Heart right ventricle (tissue), 16 donors: Measurements from ENCODE around the gene ITGB2. TPM values are rescaled to one million over a fixed set of nuclear protein-coding genes. Genes with fewer than 3 reads are reported as not detected.

Experiments used
- ATAC-seq, 8 donors: fragments of 200-7000 bp; cut with Tn5 transposase; one replicate each; pipeline ENCODE4 v1.9.1; 2020; ENCODE audit warnings: mild to moderate bottlenecking in 8 of 8, moderate library complexity in 8 of 8, moderate number of reproducible peaks in 1 of 8
- DNase-seq, 2 donors: peaks; one replicate each; pipeline ENCODE4 v3.0.0-alpha.2; 2020
- H3K27ac ChIP-seq, 10 donors: fragments of 200-600 bp; sonication (generic) in 2 of 10; one replicate each; pipeline versions ENCODE4 v1.5.0 to v1.8.0; 2020 to 2022; ENCODE audit warnings: mild to moderate bottlenecking in 3 of 10
- H3K27me3 ChIP-seq, 7 donors: fragments of 200-600 bp; one replicate each; pipeline ENCODE4 v1.8.0; 2021 to 2022; ENCODE audit warnings: mild to moderate bottlenecking in 2 of 7
- H3K36me3 ChIP-seq, 9 donors: fragments of 200-600 bp; sonication (generic) in 1 of 9; one replicate each; pipeline versions ENCODE4 v1.5.0 to v1.8.0; 2020 to 2022; ENCODE audit warnings: mild to moderate bottlenecking in 2 of 9
- H3K4me1 ChIP-seq, 9 donors: fragments of 200-600 bp; sonication (generic) in 1 of 9; one replicate each; pipeline versions ENCODE4 v1.5.0 to v1.8.0; 2020 to 2022; ENCODE audit warnings: mild to moderate bottlenecking in 4 of 9
- H3K4me3 ChIP-seq, 10 donors: fragments of 200-600 bp; sonication (generic) in 2 of 10; one replicate each; pipeline versions ENCODE4 v1.5.0 to v1.8.0; 2020 to 2022; ENCODE audit warnings: mild to moderate bottlenecking in 7 of 10, moderate library complexity in 2 of 10
- H3K9me3 ChIP-seq, 11 donors: fragments of 200-600 bp in 10 of 11; sonication (generic) in 2 of 11; one replicate each; pipeline versions ENCODE4 v1.5.0 to v1.8.0; 2013 to 2022; ENCODE audit warnings: mild to moderate bottlenecking in 2 of 11, control low read depth in 1 of 11, moderate library complexity in 1 of 11
- WGBS, 2 donors: extraction: QIAGEN DNeasy Blood & Tissue Kit; methylation state at CpG; one replicate each; pipeline ENCODE4 v1.1.7; 2013; ENCODE audit warnings: inconsistent platforms in 1 of 2; 5-methylcytosine and 5-hydroxymethylcytosine counted together
- intact Hi-C, 10 donors: fragments of 100-400 bp; cut with DNase I; formaldehyde crosslinking; loops; one replicate each; pipeline versions ENCODE4 v1.11.1 to v1.14.2; 2022
- polyA plus RNA-seq, 2 donors: library from polyadenylated mRNA; stranded (reverse); fragments of 200-250 nt; gene quantifications; one replicate each; pipeline ENCODE4 v1.2.3, GENCODE V29; 2013
- total RNA-seq, 10 donors: library from RNA; stranded (reverse); fragmentation: NEBNext Ultra II Directional in 3 of 10; extraction: Animal tissue kit (Norgen Biotek cat#: 25700) in 3 of 10; gene quantifications; one replicate each; pipeline versions ENCODE4 v1.2.1 to v1.2.4, GENCODE V29; 2021 to 2023
- TF ChIP-seq, protein P1 (sequence below), 9 donors: fragments of 200-600 bp; sonication (generic) in 2 of 9; IDR thresholded peaks; one replicate each; pipeline versions ENCODE4 v1.5.0 to v1.8.0; 2021 to 2022; ENCODE audit warnings: antibody characterized with exemption in 9 of 9, mild to moderate bottlenecking in 5 of 9, moderate library complexity in 1 of 9
- donor health status: Arrhythmogenic right ventricular cardiomyopathy.
- donor health status: ischemic (EF 13 %, LVEDD 7.1; RV severe dilation, severe dysfunction).
- donor health status: healthy with polysubstance abuse.
- donor health status: DM: no; HTN: yes; CAD: no.
- donor health status: DM: no; HTN: no; CAD: no.
- donor health status: ischemic (EF 25% LVEDD 6.9; RV normal size, moderate dysfunction).
- donor health status: ischemic (EF 25% LVEDD 5.7; RV mildly dilated, moderate dysfunction).
- donor health status: healthy.
- donor health status: DM: yes; HTN: yes; CAD: no.
- donor health status: Ischemic cardiomyopathy.
- donor health status: ischemic (EF 35%, LVEDD 5.7; RV mildly dilated, moderate dysfunction).
- donor health status: nonischemic (EF 11% LVEDD 7.7; RV severe dilation, severe dysfunction).
- donor health status: DM: yes; HTN: yes; CAD: no.
- donor health status: PGD.
- donor health status: ischemic (EF 29% LVEDD 5.4; RV normal size, mild dysfunction).
- donor health status: nonischemic (EF 23%, LVEDD 6.1; RV moderate dilation, normal function).

The ITGB2 gene
- total and polyA plus RNA-seq, 12 donors, result 5.1 to 151 (median 11.4) TPM

- H3K4me1 ChIP-seq, result peaks cover 0 to 7% (median 0%) of the 10 kb centered on the region in 9 donors
- peaks cover 0 to 12% (median 0%) of the 10 kb centered on the region in 7 donors for H3K27me3 ChIP-seq
- no peak overlapping the region for H3K4me3 ChIP-seq
- no peak for ATAC-seq
- 89% methylated on average over 63 to 64 of the region's 64 CpGs for WGBS, 2 donors
- peaks cover 0 to 74% (median 0%) of the 10 kb centered on the region in 9 donors for H3K36me3 ChIP-seq
- intact Hi-C loops, result no loop called here
- TF ChIP-seq, protein P1, sequence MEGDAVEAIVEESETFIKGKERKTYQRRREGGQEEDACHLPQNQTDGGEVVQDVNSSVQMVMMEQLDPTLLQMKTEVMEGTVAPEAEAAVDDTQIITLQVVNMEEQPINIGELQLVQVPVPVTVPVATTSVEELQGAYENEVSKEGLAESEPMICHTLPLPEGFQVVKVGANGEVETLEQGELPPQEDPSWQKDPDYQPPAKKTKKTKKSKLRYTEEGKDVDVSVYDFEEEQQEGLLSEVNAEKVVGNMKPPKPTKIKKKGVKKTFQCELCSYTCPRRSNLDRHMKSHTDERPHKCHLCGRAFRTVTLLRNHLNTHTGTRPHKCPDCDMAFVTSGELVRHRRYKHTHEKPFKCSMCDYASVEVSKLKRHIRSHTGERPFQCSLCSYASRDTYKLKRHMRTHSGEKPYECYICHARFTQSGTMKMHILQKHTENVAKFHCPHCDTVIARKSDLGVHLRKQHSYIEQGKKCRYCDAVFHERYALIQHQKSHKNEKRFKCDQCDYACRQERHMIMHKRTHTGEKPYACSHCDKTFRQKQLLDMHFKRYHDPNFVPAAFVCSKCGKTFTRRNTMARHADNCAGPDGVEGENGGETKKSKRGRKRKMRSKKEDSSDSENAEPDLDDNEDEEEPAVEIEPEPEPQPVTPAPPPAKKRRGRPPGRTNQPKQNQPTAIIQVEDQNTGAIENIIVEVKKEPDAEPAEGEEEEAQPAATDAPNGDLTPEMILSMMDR (IDR thresholded peaks at IDR 0.05), result no peak
- no peaks in the 10 kb centered on the region for H3K9me3 ChIP-seq
- peak in 1 of 2 donors; percentile 11 for DNase-seq
- no peak overlapping the region for H3K27ac ChIP-seq
Observed at GRCh38 chr21:44888581-44889550, 31.8 kb downstream of the ITGB2 start.

DNA sequence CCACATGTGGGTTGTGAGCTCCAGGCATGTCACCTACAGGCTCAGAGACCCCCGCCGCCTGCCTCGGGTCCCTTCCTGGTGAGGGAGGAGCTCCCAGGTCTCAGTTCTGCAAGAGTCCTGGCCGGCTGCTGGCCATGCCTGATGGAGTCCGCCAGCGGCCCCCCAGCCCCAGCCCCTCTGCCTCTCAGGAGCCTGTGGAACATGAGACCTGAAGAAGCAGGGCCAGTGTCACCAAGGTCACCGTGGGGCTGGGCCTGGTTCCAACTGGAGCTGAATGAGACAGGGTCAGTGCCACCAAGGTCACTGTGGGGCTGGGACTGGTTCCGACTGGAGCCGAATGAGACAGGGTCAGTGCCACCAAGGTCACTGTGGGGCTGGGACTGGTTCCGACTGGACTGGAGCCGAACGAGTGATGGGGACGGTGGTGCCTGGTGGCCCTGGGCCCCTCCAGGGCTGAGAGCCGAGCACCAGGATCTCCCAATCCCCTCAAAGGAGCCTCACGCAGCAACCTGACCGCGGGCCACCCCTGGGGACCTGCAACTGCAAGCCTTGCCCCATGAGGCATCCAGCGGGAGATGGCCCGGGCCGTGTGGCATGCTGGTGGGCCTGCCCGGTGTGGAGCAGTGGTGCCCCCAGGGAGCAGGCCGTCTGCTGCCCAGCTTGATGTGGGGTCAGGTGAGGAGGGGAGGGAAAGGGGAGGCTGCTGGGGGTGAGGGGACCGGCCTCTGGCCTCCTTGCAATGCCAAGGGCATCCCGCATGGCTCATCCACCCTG lies 32.7 kb downstream of the ITGB2 start:
- TF ChIP-seq, protein P1 (IDR thresholded peaks at IDR 0.05), result no peak
- DNase-seq (peak in 1 of 2 donors; percentile 17), ATAC-seq (peak in 1 of 8 donors; percentile 11)
- no peak overlapping the region for H3K4me3 ChIP-seq
- H3K27me3 ChIP-seq, result peaks cover 0 to 12% (median 0%) of the 10 kb centered on the region in 7 donors
- intact Hi-C loops, result no loop called here
- no peak overlapping the region for H3K27ac ChIP-seq
- H3K4me1 ChIP-seq, result peaks cover 0 to 15% (median 0%) of the 10 kb centered on the region in 9 donors
- peaks cover 0 to 70% (median 0%) of the 10 kb centered on the region in 9 donors for H3K36me3 ChIP-seq
- WGBS, 2 donors, result 82 to 86% methylated on average over 24 of the region's 24 CpGs
- no peaks in the 10 kb centered on the region for H3K9me3 ChIP-seq

GRCh38 chr21:44887126-44887806 lies 33.4 kb downstream of the ITGB2 start:
- Histone ChIP-seq H3K4me1 (peaks cover 0 to 16% (median 0%) of the 10 kb centered on the region in 9 donors), H3K4me3 (no peak overlapping the region), H3K36me3 (peaks cover 0 to 68% (median 0%) of the 10 kb centered on the region in 9 donors), H3K27ac (no peak overlapping the region), H3K9me3 (no peaks in the 10 kb centered on the region), H3K27me3 (peaks cover 0 to 12% (median 0%) of the 10 kb centered on the region in 7 donors)
- DNase-seq (no peak), ATAC-seq (peak in 1 of 8 donors; percentile 26)
- TF ChIP-seq, protein P1 (IDR thresholded peaks at IDR 0.05), result no peak
- 87 to 89% methylated on average over 11 of the region's 11 CpGs for WGBS, 2 donors
- intact Hi-C loops, result no loop called here
